GM18520 (cell line): ENCODE measurements around the gene CTSE.

Source experiments
- ATAC-seq: cut with Tn5 transposase; IDR thresholded peaks from one replicate; pipeline ENCODE4 v1.9.1; 2021; ENCODE audit not compliant: unreplicated experiment

CTSE gene

GRCh38 chr1:206050655-206051235, 27.1 kb upstream of the CTSE start:
- peak; percentile 73 for ATAC-seq

DNA sequence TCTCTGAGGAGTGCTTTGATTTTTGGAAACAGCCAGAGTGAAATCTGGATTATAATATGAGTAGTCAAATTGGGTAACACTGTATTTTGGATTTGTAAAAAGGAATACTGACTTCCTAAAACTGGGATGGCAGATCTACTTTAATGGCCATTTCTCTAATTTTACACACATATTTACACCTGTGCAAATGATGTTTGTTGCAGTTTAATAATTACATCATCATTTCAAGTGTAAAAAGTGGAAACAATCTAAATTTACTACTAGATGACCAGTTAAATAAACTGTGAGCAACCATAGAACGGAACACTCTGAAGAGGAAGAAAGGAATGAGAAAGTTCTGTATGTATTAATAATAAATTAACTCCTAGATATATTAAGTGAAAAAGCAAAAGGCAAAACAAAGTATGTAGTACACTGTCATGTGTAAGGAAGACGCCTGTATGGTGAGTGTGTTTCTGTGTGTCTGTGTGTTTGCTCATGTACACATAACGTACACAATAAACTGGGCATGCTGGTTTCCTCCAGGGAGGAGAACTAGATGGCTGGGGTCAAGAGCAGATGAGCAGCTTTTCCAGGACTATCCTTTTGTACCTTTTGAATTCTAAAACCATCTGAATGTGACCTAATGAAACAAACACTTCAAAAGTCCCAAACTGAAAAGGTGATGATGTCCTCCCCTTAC, 26.4 kb upstream of the CTSE start:
- no peak for ATAC-seq

DNA sequence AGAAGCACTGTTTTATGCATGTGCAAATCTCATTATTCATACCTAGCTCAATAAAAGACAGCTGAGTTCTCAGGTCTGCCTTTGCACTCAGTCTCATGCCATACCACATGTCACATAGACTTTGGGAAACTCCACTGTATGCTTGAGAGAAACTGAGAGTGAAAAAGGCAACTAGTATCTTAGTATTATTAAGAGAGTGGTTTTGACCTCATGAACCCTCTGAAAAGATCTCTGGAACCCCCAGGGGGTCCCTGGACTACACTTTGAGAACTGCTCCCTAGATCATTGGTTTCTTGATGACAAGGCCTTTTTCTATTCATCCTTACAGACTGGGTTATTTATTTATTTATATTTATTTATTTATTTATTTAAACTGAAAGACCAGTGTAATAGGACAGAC, 25.6 kb upstream of the CTSE start:
- peak; percentile 34 for ATAC-seq

GRCh38 chr1:206048582-206048981, 24.9 kb upstream of the CTSE start:
- ATAC-seq, result no peak

DNA sequence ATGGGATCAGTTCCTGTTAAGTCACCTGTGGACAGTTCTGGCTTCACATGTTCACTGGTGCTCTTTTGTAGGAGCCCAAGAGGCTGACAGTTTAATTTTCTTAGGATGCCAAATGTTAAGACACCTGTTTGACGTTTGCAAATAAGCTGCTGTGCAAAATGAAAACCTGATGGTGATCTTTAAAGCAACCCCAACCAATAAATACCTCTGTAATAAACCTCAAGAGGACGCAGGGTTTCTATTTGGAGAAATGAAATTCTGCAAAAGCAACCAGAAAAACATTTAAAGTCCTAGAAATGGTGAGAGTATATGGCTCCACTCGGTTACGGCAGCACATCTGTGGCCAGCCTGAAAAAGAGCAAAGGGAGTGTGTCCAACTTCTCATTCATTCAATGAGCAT, 23.6 kb upstream of the CTSE start:
- no peak for ATAC-seq

DNA sequence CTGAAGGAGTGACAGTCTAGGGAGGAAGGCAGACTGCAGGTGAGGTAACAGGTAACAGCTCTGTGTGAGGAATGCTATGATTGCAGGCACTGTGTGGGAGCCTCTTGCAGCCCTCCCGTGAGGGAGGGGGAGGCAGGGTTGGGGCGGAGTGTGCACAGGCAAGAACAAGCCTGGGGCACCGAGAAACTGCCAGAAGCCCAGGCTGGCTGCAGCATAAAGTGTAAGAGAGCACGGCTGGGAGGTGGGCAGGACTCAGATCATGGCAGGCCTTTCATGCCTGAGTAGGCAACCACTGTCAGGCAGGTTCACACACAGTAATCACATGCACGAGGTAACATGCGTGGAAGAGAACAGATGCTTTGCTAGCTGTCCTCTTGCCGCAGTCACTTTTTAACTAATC, 17.9 kb upstream of the CTSE start:
- ATAC-seq, result peak; percentile 56

GRCh38 chr1:206040328-206040727, 16.6 kb upstream of the CTSE start:
- ATAC-seq, result no peak

DNA sequence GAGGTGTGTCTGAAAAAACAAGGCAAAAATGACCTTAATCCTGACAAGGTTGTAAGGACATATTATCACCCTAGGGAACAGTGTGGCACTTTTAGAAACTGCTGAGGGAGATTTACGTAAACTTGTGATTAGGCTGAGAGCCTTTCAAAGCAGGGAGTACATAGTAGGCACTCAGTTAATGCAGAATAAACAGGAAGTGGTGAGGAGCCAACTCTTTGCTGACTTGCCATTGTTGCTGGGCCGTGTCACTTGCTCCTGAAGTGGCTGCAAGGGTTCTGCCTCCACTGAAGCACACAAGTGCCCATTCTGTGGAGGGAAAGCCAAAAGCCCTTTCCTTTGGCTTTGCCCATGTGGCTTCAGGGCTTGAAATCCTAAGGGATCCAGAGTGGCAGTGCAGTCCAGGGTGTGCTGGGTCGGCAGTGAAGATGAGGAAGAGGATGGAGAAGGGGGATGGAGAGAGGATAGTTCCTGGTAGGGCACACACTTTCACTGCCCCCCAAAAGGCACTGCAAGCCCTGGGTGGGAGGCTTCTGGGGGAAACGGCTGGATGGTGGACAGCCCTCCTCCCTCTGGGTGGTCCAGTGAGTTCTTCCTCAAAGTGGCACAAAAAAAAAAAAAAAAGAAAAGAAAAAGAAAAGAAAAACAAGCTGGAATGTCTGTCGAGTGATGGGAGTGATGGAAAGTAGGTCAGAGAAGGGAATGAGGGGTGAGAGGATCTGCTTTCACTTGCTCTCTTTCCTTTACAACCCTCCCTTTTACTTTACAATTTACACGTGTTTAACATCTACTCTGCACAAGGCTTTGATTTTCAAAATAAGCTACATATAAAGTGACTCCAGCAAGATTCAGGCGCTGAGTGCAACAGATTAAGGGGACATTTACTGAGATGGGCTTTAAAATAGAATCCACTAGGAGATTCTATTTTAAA, 15.6 kb upstream of the CTSE start:
- ATAC-seq, result no peak

GRCh38 chr1:206037581-206037980, 13.9 kb upstream of the CTSE start:
- no peak for ATAC-seq

DNA sequence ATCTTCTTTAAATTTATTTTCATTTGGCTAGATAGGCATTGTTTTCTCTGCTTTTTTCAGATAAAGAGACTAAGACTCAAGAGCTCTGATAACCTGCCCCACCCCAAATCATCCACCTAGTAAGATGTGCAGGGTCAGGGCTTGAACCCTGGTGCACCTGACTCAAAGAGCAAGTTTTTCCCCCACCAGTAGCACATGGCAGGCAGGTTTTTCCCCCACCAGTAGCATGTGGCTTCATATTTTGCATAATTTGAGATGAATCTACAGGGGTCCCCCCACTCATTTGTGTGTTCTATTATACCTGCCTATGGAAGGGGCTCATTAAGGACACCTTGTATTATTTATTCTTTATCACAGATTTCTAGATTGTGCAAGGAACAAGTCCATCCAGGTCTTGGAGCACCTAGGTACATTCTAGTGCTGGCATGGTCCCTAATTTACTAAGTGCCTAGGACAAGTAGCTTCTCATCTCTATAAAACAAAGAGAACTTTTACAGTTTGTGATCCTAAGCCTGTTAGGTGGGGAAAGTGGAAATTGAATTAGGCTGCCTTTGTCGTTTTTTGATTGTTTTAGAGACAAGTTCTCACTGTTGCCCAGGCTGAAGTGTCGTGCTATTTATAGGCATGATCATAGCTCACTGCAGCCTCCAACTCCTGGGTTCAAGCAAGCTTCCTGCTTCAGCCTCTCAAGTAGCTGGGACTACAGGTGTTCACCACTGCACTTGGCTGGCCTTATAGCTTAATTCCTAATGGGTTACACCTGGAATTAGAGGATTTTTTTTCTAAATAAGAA, 13.2 kb upstream of the CTSE start:
- no peak for ATAC-seq

GRCh38 chr1:206035027-206035426, 11.3 kb upstream of the CTSE start:
- no peak for ATAC-seq

GRCh38 chr1:206032380-206033140, 8.9 kb upstream of the CTSE start:
- no peak for ATAC-seq

DNA sequence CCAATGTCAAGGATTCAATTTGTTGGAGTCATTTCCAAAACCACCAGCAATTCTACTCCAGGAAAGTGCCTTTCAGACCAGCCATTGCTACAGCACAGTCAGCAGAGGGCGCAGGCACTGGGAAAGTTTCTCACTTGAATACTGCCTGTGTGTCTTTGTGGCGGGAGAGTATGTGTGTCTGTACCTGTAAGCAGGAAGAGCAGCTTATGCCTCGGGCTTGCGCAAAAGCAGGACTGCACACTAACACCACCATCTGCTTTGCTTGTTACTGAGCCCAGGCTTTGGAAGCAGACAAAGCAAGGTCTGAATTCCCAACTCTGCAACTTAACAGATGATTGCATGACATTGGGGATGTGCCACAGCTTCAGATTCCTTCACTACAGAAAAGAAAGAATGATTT, 7.0 kb upstream of the CTSE start:
- ATAC-seq, result peak; percentile 49

- ATAC-seq, result no peak
Observed at GRCh38 chr1:206030191-206030590, 6.5 kb upstream of the CTSE start.

DNA sequence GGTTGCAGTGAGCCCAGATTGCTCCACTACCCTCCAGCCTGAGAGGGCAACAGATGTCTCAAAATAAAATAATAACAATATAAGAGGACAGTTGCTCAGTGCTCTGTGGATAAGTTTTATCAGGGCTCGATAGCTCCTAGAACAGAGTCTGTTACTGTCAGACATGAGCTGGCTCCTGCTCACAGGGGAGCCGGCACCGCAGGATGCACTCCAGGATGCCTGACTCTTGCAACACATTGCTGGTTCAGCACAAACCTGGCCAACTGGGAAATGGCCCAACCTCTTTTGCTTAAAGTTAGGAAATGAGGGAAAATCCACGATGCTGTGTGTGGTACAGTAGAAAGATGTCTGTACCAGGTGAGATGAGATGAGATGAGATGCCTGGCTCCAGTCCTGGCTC, 5.8 kb upstream of the CTSE start:
- ATAC-seq, result no peak

DNA sequence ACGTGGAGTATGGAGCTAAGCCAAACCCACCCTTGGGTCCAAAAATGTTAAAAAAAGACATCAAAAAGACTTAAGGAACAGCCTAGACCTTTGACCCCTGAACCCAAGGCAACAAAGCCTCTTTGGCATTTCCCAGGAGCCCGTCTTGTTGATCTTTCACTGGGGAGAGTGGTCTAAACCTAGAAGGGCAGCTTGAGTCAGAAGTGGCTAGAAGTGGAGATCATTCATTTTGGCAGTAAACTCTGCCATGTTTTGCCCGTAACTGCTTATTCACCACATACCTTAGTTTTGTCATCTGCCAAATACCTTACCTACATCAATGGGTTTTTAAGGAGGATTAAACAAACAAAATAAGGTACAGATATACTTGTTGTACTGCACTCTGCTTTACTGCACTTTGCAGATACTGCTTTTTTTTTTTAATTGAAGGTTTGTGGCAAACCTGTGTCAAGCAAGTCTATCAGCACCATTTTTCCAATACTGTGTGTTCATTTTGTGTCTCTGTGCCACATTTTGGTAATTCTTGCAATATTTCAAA, 1.7 kb upstream of the CTSE start:
- no peak for ATAC-seq

DNA sequence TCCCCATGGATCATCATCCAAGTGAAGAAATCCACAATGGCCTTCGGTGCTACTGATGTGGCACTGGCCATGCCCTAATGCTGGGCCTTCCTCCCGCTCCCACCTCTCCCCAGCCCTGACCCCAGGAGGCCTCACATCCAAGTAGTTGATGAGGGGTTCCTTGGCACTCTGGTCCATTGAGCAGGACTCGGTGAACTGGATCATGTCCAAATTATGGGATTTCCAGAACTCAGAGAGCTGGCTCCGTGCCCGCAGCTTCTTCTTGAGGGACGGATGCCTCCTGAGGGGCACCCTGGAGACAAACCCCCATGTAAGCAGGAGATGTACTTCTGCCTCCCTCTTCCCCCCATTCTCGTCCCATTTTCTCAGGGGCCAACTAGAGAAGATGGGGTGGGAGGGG, 929 bp downstream of the CTSE start:
- ATAC-seq, result no peak

GRCh38 chr1:206021626-206022365, 1.9 kb downstream of the CTSE start:
- no peak for ATAC-seq

DNA sequence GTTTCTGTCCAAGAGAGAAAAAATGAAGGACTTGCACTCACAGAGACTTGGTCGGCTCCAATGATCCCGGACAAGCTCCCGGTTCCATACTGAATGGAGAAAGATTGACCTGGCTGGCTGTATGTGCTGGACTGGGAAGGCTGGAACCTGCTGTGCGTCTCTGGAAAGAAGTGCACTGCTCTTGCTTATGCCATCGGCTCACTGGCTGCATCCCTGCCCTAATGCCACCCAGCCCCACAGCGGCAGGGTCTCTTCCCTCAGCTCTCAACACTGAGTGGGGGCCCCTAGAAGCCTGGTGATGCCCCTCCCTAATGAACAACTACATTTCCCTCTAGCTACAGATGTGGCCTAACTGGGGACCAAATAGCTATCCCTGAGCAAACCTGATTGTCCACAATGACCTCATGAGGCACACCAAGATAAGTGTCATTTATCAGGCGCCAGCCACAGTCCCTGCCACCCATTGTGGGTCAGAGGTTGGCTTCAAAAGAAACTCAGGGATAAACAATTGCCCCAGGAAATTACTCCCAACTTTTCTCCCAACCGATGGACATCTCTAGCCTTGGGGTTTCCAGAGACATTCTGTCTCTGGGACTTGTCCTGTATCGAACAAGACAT, 2.6 kb downstream of the CTSE start:
- ATAC-seq, result no peak
